Smooth muscle cell (in vitro differentiated cells): ENCODE results near the gene MED26. TPM values are rescaled to one million over a fixed set of nuclear protein-coding genes. Genes with fewer than 3 reads are reported as not detected.
"Not testable (repeated sequence)": the region's sequence is repeated elsewhere in the genome, so short reads cannot be mapped to it uniquely, and the experiment has no call there.

Experiments used
- DNase-seq: peaks from one replicate; lab custom pipeline; 2025; ENCODE audit not compliant: unreplicated experiment; lab: John Stamatoyannopoulos, UW
- H2AFZ ChIP-seq: fragments of 200-600 bp; sonication (generic); 2 replicates; pipeline ENCODE4 v1.6.0; 2016; ENCODE audit warnings: antibody characterized with exemption, low read depth, mild to moderate bottlenecking
- H3F3A ChIP-seq: fragments of 200-600 bp; sonication (generic); 2 replicates; pipeline ENCODE4 v1.6.0; 2017; ENCODE audit warnings: antibody characterized with exemption, low read depth
- H3K27ac ChIP-seq: fragments of 200-600 bp; sonication (generic); 2 replicates; pipeline ENCODE4 v1.5.1; 2016; ENCODE audit warnings: low read depth, mild to moderate bottlenecking
- H3K27me3 ChIP-seq: fragments of 200-600 bp; sonication (generic); 2 replicates; pipeline ENCODE4 v1.6.1; 2016; ENCODE audit warnings: low read depth, mild to moderate bottlenecking
- H3K36me3 ChIP-seq: fragments of 200-600 bp; sonication (generic); 2 replicates; pipeline ENCODE4 v1.5.1; 2016; ENCODE audit warnings: low read depth
- H3K4me1 ChIP-seq: fragments of 200-600 bp; sonication (generic); 2 replicates; pipeline ENCODE4 v1.5.1; 2016; ENCODE audit warnings: low read depth
- H3K4me2 ChIP-seq: fragments of 200-600 bp; sonication (generic); 2 replicates; pipeline ENCODE4 v1.6.0; 2016; ENCODE audit warnings: mild to moderate bottlenecking
- H3K4me3 ChIP-seq: fragments of 200-600 bp; sonication (generic); 2 replicates; pipeline ENCODE4 v1.5.1; 2016; ENCODE audit warnings: mild to moderate bottlenecking
- H3K79me2 ChIP-seq: fragments of 200-600 bp; sonication (generic); 2 replicates; pipeline ENCODE4 v1.6.0; 2016; ENCODE audit warnings: low read depth, mild to moderate bottlenecking
- H3K9ac ChIP-seq: fragments of 200-600 bp; sonication (generic); 2 replicates; pipeline ENCODE4 v1.6.0; 2016; ENCODE audit warnings: low read depth
- H3K9me3 ChIP-seq: fragments of 200-600 bp; sonication (generic); replicated peaks from 2 replicates; pipeline ENCODE4 v1.5.1; 2016; ENCODE audit warnings: low read depth
- H4K20me1 ChIP-seq: fragments of 200-600 bp; sonication (generic); 2 replicates; pipeline ENCODE4 v1.6.0; 2016; ENCODE audit warnings: low read depth
- CTCF ChIP-seq: fragments of 200-600 bp; sonication (generic); IDR thresholded peaks from 2 replicates; pipeline ENCODE4 v1.5.1; 2017; ENCODE audit warnings: borderline replicate concordance, mild to moderate bottlenecking, antibody characterized with exemption; ENCODE audit not compliant: insufficient read depth, poor library complexity, severe bottlenecking
- WGBS: methylation state at CpG from one replicate; pipeline ENCODE4 v1.1.7; 2016; ENCODE audit warnings: low lambda C conversion rate; 5-methylcytosine and 5-hydroxymethylcytosine counted together
- polyA plus RNA-seq: library from polyadenylated mRNA; unstranded; fragments of >200 nt; fragmentation: Nextera tagmentation; extraction: Ambion mirVana; gene quantifications from 2 replicates; pipeline ENCODE4 v1.2.1, GENCODE V29; 2016
- total RNA-seq: library from RNA; depleted of rRNA; stranded (reverse); fragments of >200 nt; gene quantifications from 2 replicates; pipeline ENCODE4 v1.2.3, GENCODE V29; 2014

Gene MED26
- total and polyA plus RNA-seq, 2 experiments from 2014 or later = 6.3 to 9.6 TPM

DNA sequence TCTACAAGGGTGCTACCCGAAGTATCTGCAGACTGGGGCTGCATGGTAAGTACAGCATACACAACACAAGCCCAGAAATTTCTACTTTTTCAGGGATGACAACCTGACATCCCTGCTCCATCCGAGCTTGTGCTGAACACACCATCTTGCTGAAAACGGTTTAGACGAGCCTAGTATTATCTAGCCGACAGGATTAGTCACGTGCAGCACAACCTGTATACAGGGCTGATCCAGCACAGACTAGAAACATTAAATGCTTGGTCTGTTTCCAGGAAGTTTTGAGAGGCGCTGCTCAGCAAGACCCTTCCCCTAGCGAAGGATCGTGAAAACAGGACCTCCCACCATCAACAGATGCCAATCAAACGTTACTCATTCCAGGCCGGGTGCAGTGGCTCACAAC is 27.7 kb upstream of the MED26 start:
- Histone ChIP-seq H3K27ac (no peak overlapping the region), H2AFZ (no peak overlapping the region), H3K4me3 (no peak overlapping the region), H3K9ac (no peak overlapping the region), H3K27me3 (no peaks in the 10 kb centered on the region), H3K36me3 (no peaks in the 10 kb centered on the region), H3K79me2 (peaks cover 39% of the 10 kb centered on the region), H3K4me1 (peaks cover 8% of the 10 kb centered on the region), H4K20me1 (peaks cover 47% of the 10 kb centered on the region), H3K9me3 (no peaks in the 10 kb centered on the region), H3K4me2 (no peak overlapping the region), H3F3A (no peaks in the 10 kb centered on the region)
- no peak for DNase-seq
- WGBS = 93% methylated on average over 11 of the region's 11 CpGs
- no peak for TF ChIP-seq CTCF

DNA sequence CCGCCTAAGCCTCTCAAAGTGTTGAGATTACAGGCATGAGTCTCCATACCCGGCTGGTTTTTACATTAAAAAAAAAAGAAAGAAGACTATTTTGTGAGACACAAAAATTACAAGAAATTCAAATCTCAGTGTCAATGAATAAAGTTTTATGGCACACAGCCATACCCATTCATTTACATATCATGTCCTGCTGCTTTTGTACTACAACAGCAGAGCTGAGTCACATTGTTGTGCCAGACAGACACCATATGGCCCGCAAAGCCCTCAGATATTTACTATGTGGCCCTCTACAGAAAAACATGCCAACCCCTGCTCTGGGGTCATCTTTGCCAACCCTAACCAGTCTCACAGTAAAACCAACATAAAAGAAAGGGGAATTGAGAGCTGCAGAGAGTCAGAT is 26.6 kb upstream of the MED26 start:
- no peak overlapping the region for H3K27ac ChIP-seq
- no peaks in the 10 kb centered on the region for H3K27me3 ChIP-seq
- H3K4me2 ChIP-seq = no peak overlapping the region
- H3K9ac ChIP-seq = no peak overlapping the region
- peaks cover 8% of the 10 kb centered on the region for H3K4me1 ChIP-seq
- H2AFZ ChIP-seq = no peak overlapping the region
- no peak for TF ChIP-seq CTCF
- H3K4me3 ChIP-seq = no peak overlapping the region
- no peaks in the 10 kb centered on the region for H3F3A ChIP-seq
- WGBS = 90% methylated on average over 3 of the region's 3 CpGs
- no peaks in the 10 kb centered on the region for H3K36me3 ChIP-seq
- no peak for DNase-seq
- no peaks in the 10 kb centered on the region for H3K9me3 ChIP-seq
- peaks cover 47% of the 10 kb centered on the region for H4K20me1 ChIP-seq
- peaks cover 39% of the 10 kb centered on the region for H3K79me2 ChIP-seq

GRCh38 chr19:16654140-16654539 is 26.1 kb upstream of the MED26 start:
- 94% methylated on average over 3 of the region's 3 CpGs for WGBS
- DNase-seq = no peak
- Histone ChIP-seq H3K4me3 (no peak overlapping the region), H3F3A (no peaks in the 10 kb centered on the region), H3K36me3 (no peaks in the 10 kb centered on the region), H3K27me3 (no peaks in the 10 kb centered on the region), H3K4me1 (peaks cover 6% of the 10 kb centered on the region), H3K79me2 (peaks cover 34% of the 10 kb centered on the region), H3K9me3 (no peaks in the 10 kb centered on the region), H3K4me2 (no peak overlapping the region), H4K20me1 (peaks cover 43% of the 10 kb centered on the region), H2AFZ (no peak overlapping the region), H3K27ac (no peak overlapping the region), H3K9ac (no peak overlapping the region)
- TF ChIP-seq CTCF = no peak

GRCh38 chr19:16652854-16653253 is 24.9 kb upstream of the MED26 start:
- H3K36me3 ChIP-seq = no peaks in the 10 kb centered on the region
- TF ChIP-seq CTCF = no peak
- WGBS = 95% methylated on average over 7 of the region's 7 CpGs

GRCh38 chr19:16651421-16652188 is 23.6 kb upstream of the MED26 start:
- not testable (repeated sequence) for H3K27me3 ChIP-seq, H3K4me2 ChIP-seq, H3K36me3 ChIP-seq, DNase-seq, H3K4me1 ChIP-seq, H3K4me3 ChIP-seq, H3F3A ChIP-seq, H3K9me3 ChIP-seq, H3K9ac ChIP-seq, H3K27ac ChIP-seq, H2AFZ ChIP-seq
- Histone ChIP-seq H4K20me1 (peaks cover 30% of the 10 kb centered on the region), H3K79me2 (peaks cover 10% of the 10 kb centered on the region)
- WGBS = 97% methylated on average over 8 of the region's 8 CpGs

More at GRCh38 chr19:16652854-16653253, 24.9 kb upstream of the MED26 start:
- no peak overlapping the region for H3K4me2 ChIP-seq
- H3F3A ChIP-seq = no peaks in the 10 kb centered on the region
- no peak overlapping the region for H2AFZ ChIP-seq
- H3K9me3 ChIP-seq = no peaks in the 10 kb centered on the region
- no peaks in the 10 kb centered on the region for H3K4me1 ChIP-seq
- no peak overlapping the region for H3K9ac ChIP-seq
- no peak for DNase-seq
- no peak overlapping the region for H3K27ac ChIP-seq
- H4K20me1 ChIP-seq = peaks cover 38% of the 10 kb centered on the region
- peaks cover 21% of the 10 kb centered on the region for H3K79me2 ChIP-seq
- no peaks in the 10 kb centered on the region for H3K27me3 ChIP-seq
- no peak overlapping the region for H3K4me3 ChIP-seq
